Gastrocnemius medialis (tissue), 4 donors: ENCODE data around the gene SRSF4.

Experiments
- CTCF ChIP-seq, 5 experiments: fragments of 450-650 bp in 3 of 5; fragments of 200-600 bp in 2 of 5; sonication (generic) in 2 of 5; IDR thresholded peaks in 4 of 5; conservative IDR thresholded peaks in 1 of 5; 1 replicate in 4 of 5; 2 replicates in 1 of 5; pipeline ENCODE4 v1.5.1; 2016 to 2019; ENCODE audit warnings: antibody characterized with exemption in 5 of 5, mild to moderate bottlenecking in 3 of 5, moderate library complexity in 3 of 5
- POLR2A ChIP-seq, 2 donors: fragments of 450-650 bp; IDR thresholded peaks; one replicate each; pipeline ENCODE4 v1.6.1; 2017; ENCODE audit warnings: antibody characterized with exemption in 2 of 2, mild to moderate bottlenecking in 2 of 2, moderate library complexity in 2 of 2

- TF ChIP-seq CTCF (IDR thresholded peaks at IDR 0.05 in 4 of 5, conservative IDR thresholded peaks at IDR 0.05 in 1 of 5) (no peak), POLR2A (IDR thresholded peaks at IDR 0.05) (no peak)
Measured at GRCh38 chr1:29142714-29143113, 39.0 kb downstream of the SRSF4 start.
